ENCODE measurements around the gene ARHGEF17. TPM values are rescaled to one million over a fixed set of nuclear protein-coding genes. Genes with fewer than 3 reads are reported as not detected.

Gene ARHGEF17
- polyA plus RNA-seq, 3 donors: 0.16 to 1.2 (median 0.55) TPM

DNA sequence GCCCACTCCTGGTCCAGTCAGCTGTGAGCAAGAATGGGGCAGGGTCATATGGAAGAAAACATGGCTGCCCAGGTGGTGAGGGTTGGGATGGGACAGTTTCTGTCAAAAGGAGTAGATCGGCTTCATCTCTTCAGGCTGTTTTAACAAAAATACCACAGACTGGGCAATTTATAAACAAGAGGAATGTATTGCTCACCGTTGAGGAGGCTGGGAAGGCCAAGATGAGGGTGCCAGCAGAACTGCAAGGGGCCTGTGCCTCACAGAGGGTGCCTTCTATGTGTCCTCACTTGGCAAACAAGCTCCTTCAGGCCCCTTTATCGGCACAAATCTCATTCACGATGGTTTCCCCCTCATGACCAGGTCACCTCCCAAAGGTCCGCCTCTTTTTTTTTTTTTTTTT is 50.0 kb downstream of the ARHGEF17 start:
- no peak overlapping the region for H3K4me3 Mint-ChIP-seq
- H3K4me1 Mint-ChIP-seq: no peaks in the 10 kb centered on the region
- Histone ChIP-seq H3K4me3 (replicated peaks in 1 of 3; ENCODE audit: low read depth in 2 of 3, low read length in 3 of 3) (no peak overlapping the region), H3K27me3 (ENCODE audit: control insufficient read depth in 2 of 2, insufficient read depth in 2 of 2, low read length in 2 of 2) (no peaks in the 10 kb centered on the region), H3K9ac (ENCODE audit: insufficient read depth, low read length, poor library complexity, severe bottlenecking) (no peak overlapping the region), H4K20me1 (ENCODE audit: insufficient read depth, low read length) (no peaks in the 10 kb centered on the region), H3K79me2 (ENCODE audit: insufficient read depth, low read length) (no peaks in the 10 kb centered on the region), H2AFZ (ENCODE audit: insufficient read depth, low read depth, low read length, poor library complexity, severe bottlenecking) (no peak overlapping the region), H3K36me3 (replicated peaks in 1 of 2; ENCODE audit: control insufficient read depth in 1 of 2, insufficient read depth in 2 of 2, low read length in 2 of 2) (no peaks in the 10 kb centered on the region), H3K27ac (ENCODE audit: low read depth in 1 of 2, low read length in 2 of 2) (no peak overlapping the region), H3K9me3 (replicated peaks in 1 of 2; ENCODE audit: control insufficient read depth in 1 of 2, insufficient read depth in 1 of 2, low read length in 2 of 2) (no peaks in the 10 kb centered on the region), H3K4me2 (replicated peaks; ENCODE audit: extremely low read depth, low read length, poor library complexity, severe bottlenecking) (no peak overlapping the region), H3K4me1 (ENCODE audit: control insufficient read depth in 1 of 2, insufficient read depth in 2 of 2, low read length in 2 of 2) (no peaks in the 10 kb centered on the region)
- TF ChIP-seq, protein P1, sequence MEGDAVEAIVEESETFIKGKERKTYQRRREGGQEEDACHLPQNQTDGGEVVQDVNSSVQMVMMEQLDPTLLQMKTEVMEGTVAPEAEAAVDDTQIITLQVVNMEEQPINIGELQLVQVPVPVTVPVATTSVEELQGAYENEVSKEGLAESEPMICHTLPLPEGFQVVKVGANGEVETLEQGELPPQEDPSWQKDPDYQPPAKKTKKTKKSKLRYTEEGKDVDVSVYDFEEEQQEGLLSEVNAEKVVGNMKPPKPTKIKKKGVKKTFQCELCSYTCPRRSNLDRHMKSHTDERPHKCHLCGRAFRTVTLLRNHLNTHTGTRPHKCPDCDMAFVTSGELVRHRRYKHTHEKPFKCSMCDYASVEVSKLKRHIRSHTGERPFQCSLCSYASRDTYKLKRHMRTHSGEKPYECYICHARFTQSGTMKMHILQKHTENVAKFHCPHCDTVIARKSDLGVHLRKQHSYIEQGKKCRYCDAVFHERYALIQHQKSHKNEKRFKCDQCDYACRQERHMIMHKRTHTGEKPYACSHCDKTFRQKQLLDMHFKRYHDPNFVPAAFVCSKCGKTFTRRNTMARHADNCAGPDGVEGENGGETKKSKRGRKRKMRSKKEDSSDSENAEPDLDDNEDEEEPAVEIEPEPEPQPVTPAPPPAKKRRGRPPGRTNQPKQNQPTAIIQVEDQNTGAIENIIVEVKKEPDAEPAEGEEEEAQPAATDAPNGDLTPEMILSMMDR (IDR thresholded peaks at IDR 0.05): no peak
- intact Hi-C loops (cut with micrococcal nuclease): no loop called here
- DNase-seq: no peak
- no peaks in the 10 kb centered on the region for H3K36me3 Mint-ChIP-seq
- H3K9me3 Mint-ChIP-seq: no peaks in the 10 kb centered on the region
- 100% methylated on average over 1 of the region's 5 CpGs for WGBS (ENCODE audit: insufficient coverage)
- peak overlapping the region in 1 of 7 donors; percentile 24 for H3K27ac Mint-ChIP-seq
- H3K27me3 Mint-ChIP-seq (ENCODE audit: low read depth in 3 of 3): peaks cover 0 to 3% (median 1%) of the 10 kb centered on the region in 3 donors

DNA sequence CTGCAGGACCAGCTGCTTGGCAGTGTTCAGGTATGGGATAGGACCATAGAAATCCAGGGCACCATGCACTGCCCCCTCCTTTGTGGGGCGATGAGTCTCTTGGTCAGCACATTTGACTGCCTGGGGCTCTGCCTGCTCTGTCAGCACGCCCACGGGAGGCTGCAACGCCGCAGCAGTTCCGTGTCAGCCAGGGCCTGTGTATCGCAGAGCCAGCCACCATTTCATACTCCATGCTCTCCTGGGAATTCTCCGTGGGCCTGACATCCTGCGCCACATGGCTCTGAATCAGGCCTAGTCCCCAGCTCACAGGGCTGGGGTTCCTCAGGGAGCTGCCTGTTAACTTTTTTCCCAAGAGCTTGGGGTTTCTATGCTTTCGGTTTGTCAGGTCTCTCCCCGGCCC is 51.3 kb downstream of the ARHGEF17 start:
- Mint-ChIP-seq H3K9me3 (no peaks in the 10 kb centered on the region), H3K27ac (no peak overlapping the region)

More for the DNA sequence above, 51.3 kb downstream of the ARHGEF17 start:
- Histone ChIP-seq H3K4me3 (replicated peaks in 1 of 3; ENCODE audit: low read depth in 2 of 3, low read length in 3 of 3) (no peak overlapping the region), H3K79me2 (ENCODE audit: insufficient read depth, low read length) (no peaks in the 10 kb centered on the region), H3K27ac (ENCODE audit: low read depth in 1 of 2, low read length in 2 of 2) (no peak overlapping the region), H3K9me3 (replicated peaks in 1 of 2; ENCODE audit: control insufficient read depth in 1 of 2, insufficient read depth in 1 of 2, low read length in 2 of 2) (no peaks in the 10 kb centered on the region), H3K36me3 (replicated peaks in 1 of 2; ENCODE audit: control insufficient read depth in 1 of 2, insufficient read depth in 2 of 2, low read length in 2 of 2) (no peaks in the 10 kb centered on the region), H4K20me1 (ENCODE audit: insufficient read depth, low read length) (no peaks in the 10 kb centered on the region), H3K4me2 (replicated peaks; ENCODE audit: extremely low read depth, low read length, poor library complexity, severe bottlenecking) (no peak overlapping the region), H3K9ac (ENCODE audit: insufficient read depth, low read length, poor library complexity, severe bottlenecking) (no peak overlapping the region), H3K4me1 (ENCODE audit: control insufficient read depth in 1 of 2, insufficient read depth in 2 of 2, low read length in 2 of 2) (no peaks in the 10 kb centered on the region), H2AFZ (ENCODE audit: insufficient read depth, low read depth, low read length, poor library complexity, severe bottlenecking) (no peak overlapping the region), H3K27me3 (ENCODE audit: control insufficient read depth in 2 of 2, insufficient read depth in 2 of 2, low read length in 2 of 2) (no peaks in the 10 kb centered on the region)
- TF ChIP-seq, protein P1 (IDR thresholded peaks at IDR 0.05): no peak
- H3K27me3 Mint-ChIP-seq (ENCODE audit: low read depth in 3 of 3): peaks cover 0 to 5% (median 1%) of the 10 kb centered on the region in 3 donors
- H3K4me1 Mint-ChIP-seq: no peaks in the 10 kb centered on the region
- DNase-seq: no peak
- 99% methylated on average over 9 of the region's 11 CpGs for WGBS (ENCODE audit: insufficient coverage)
- intact Hi-C loops (cut with micrococcal nuclease): no loop called here
- H3K4me3 Mint-ChIP-seq: no peak overlapping the region
- no peaks in the 10 kb centered on the region for H3K36me3 Mint-ChIP-seq
